Suprapubic skin (tissue), 3 donors: Measurements from ENCODE around the gene HRH2.

ENCODE experiments used
- CTCF ChIP-seq, 2 donors: fragments of 200-600 bp in 1 of 2; fragments of 450-650 bp in 1 of 2; sonication (generic) in 1 of 2; IDR thresholded peaks; one replicate each; pipeline ENCODE4 v1.5.1; 2016 to 2019; ENCODE audit warnings: antibody characterized with exemption in 2 of 2, mild to moderate bottlenecking in 1 of 2, moderate library complexity in 1 of 2
- EP300 ChIP-seq: sonication (generic); formaldehyde crosslinking; IDR thresholded peaks from one replicate; pipeline ENCODE4 v1.6.1; 2017; ENCODE audit warnings: antibody characterized with exemption
- POLR2A ChIP-seq, 2 donors: fragments of 450-650 bp; IDR thresholded peaks; one replicate each; pipeline ENCODE4 v1.6.1; 2017; ENCODE audit warnings: antibody characterized with exemption in 2 of 2, mild to moderate bottlenecking in 2 of 2, moderate library complexity in 2 of 2

DNA sequence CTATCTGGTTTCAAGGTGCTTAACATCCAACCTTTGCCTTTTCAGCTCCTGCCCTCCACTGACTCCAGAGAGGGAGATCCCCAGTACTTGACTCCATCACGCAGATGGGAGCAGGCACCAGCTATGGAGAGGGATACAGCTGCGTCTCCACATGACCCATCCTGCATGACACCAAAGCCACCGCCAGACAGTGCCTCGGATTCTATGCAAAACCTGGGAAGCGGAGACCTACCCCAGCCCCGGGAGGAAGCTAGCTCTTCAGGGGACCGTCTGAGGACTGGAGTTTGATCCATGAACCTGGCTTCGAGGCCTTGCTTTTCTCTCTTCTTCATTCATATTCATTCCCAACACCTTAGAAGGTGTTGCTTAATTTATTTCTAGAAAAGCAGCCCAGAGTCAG is 24.8 kb downstream of the HRH2 start:
- no peak for TF ChIP-seq CTCF (IDR thresholded peaks at IDR 0.05)
- TF ChIP-seq EP300: no peak
- TF ChIP-seq POLR2A (IDR thresholded peaks at IDR 0.05): no peak
